ENCODE measurements around the gene WFIKKN1.

The WFIKKN1 gene

GRCh38 chr16:629833-630248 lies 944 bp upstream of the WFIKKN1 start:
- Histone ChIP-seq H3K36me3 (ENCODE audit: control insufficient read depth in 1 of 2, insufficient read depth in 2 of 2, low read length in 2 of 2) (peaks cover 0 to 39% of the 10 kb centered on the region in 2 donors), H3K4me1 (ENCODE audit: control insufficient read depth in 1 of 2, insufficient read depth in 2 of 2, low read length in 2 of 2) (peaks cover 0 to 11% of the 10 kb centered on the region in 2 donors), H3K27ac (ENCODE audit: low read depth, low read length) (no peak overlapping the region)

GRCh38 chr16:630249-630814 lies 453 bp upstream of the WFIKKN1 start:
- Histone ChIP-seq H3K27me3 (ENCODE audit: control insufficient read depth in 1 of 2, insufficient read depth in 2 of 2, low read length in 2 of 2) (no peaks in the 10 kb centered on the region), H3K4me3 (ENCODE audit: low read depth in 1 of 2, low read length in 2 of 2) (no peak overlapping the region), H3K4me1 (ENCODE audit: control insufficient read depth in 1 of 2, insufficient read depth in 2 of 2, low read length in 2 of 2) (peaks cover 0 to 16% of the 10 kb centered on the region in 2 donors), H3K36me3 (ENCODE audit: control insufficient read depth in 1 of 2, insufficient read depth in 2 of 2, low read length in 2 of 2) (peaks cover 0 to 39% of the 10 kb centered on the region in 2 donors), H3K27ac (ENCODE audit: low read depth, low read length) (no peak overlapping the region), H3K9me3 (ENCODE audit: control insufficient read depth in 1 of 2, low read length in 2 of 2) (no peaks in the 10 kb centered on the region), H3K9ac (ENCODE audit: low read depth in 1 of 2, low read length in 2 of 2) (no peak overlapping the region)

More at GRCh38 chr16:629833-630248, 944 bp upstream of the WFIKKN1 start:
- Histone ChIP-seq H3K4me3 (ENCODE audit: low read depth in 1 of 2, low read length in 2 of 2) (no peak overlapping the region), H3K27me3 (ENCODE audit: control insufficient read depth in 1 of 2, insufficient read depth in 2 of 2, low read length in 2 of 2) (no peaks in the 10 kb centered on the region), H3K9ac (ENCODE audit: low read depth in 1 of 2, low read length in 2 of 2) (no peak overlapping the region), H3K9me3 (ENCODE audit: control insufficient read depth in 1 of 2, low read length in 2 of 2) (no peaks in the 10 kb centered on the region)

DNA sequence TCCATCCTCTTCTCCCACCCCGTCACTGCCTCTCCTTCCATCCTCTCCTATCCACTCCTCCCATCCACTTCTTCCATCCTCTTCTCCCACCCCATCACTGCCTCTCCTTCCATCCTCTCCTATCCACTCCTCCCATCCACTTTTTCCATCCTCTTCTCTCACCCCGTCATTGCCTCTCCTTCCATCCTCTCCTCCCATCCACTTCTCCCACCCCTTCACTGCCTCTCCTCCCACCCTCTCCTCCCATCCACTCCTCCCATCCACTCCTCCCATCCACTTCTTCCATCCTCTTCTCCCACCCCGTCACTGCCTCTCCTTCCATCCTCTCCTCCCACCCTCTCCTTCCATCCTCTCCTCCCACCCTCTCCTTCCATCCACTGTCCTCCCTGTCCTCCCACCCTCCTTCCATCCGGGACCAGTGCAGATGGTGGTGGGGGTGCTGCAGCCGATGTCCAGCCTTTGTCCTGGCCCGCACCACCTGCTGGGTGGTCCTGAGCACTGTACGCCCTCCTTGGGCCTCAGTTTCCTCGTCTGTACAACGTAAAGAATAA lies 1.1 kb downstream of the WFIKKN1 start:
- Histone ChIP-seq H3K36me3 (ENCODE audit: control insufficient read depth in 1 of 2, insufficient read depth in 2 of 2, low read length in 2 of 2) (peaks cover 0 to 27% of the 10 kb centered on the region in 2 donors), H3K4me3 (ENCODE audit: low read depth in 1 of 2, low read length in 2 of 2) (no peak overlapping the region), H3K9ac (ENCODE audit: low read depth in 1 of 2, low read length in 2 of 2) (no peak overlapping the region), H3K4me1 (ENCODE audit: control insufficient read depth in 1 of 2, insufficient read depth in 2 of 2, low read length in 2 of 2) (peaks cover 0 to 19% of the 10 kb centered on the region in 2 donors), H3K9me3 (ENCODE audit: control insufficient read depth in 1 of 2, low read length in 2 of 2) (no peaks in the 10 kb centered on the region), H3K27ac (ENCODE audit: low read depth, low read length) (no peak overlapping the region), H3K27me3 (ENCODE audit: control insufficient read depth in 1 of 2, insufficient read depth in 2 of 2, low read length in 2 of 2) (no peaks in the 10 kb centered on the region)

GRCh38 chr16:632486-633335 lies 1.9 kb downstream of the WFIKKN1 start:
- no peaks in the 10 kb centered on the region for H3K9me3 ChIP-seq (ENCODE audit: control insufficient read depth in 1 of 2, low read length in 2 of 2)
- H3K9ac ChIP-seq (ENCODE audit: low read depth in 1 of 2, low read length in 2 of 2): no peak overlapping the region
- peaks cover 5 to 24% of the 10 kb centered on the region in 2 donors for H3K4me1 ChIP-seq (ENCODE audit: control insufficient read depth in 1 of 2, insufficient read depth in 2 of 2, low read length in 2 of 2)
- no peak overlapping the region for H3K27ac ChIP-seq (ENCODE audit: low read depth, low read length)
- no peaks in the 10 kb centered on the region for H3K27me3 ChIP-seq (ENCODE audit: control insufficient read depth in 1 of 2, insufficient read depth in 2 of 2, low read length in 2 of 2)
- H3K36me3 ChIP-seq (ENCODE audit: control insufficient read depth in 1 of 2, insufficient read depth in 2 of 2, low read length in 2 of 2): peaks cover 0 to 20% of the 10 kb centered on the region in 2 donors
- no peak overlapping the region for H3K4me3 ChIP-seq (ENCODE audit: low read depth in 1 of 2, low read length in 2 of 2)

GRCh38 chr16:633336-634050 lies 2.7 kb downstream of the WFIKKN1 start:
- peaks cover 7 to 26% of the 10 kb centered on the region in 2 donors for H3K4me1 ChIP-seq (ENCODE audit: control insufficient read depth in 1 of 2, insufficient read depth in 2 of 2, low read length in 2 of 2)
- H3K4me3 ChIP-seq (ENCODE audit: low read depth in 1 of 2, low read length in 2 of 2): no peak overlapping the region
- H3K36me3 ChIP-seq (ENCODE audit: control insufficient read depth in 1 of 2, insufficient read depth in 2 of 2, low read length in 2 of 2): peaks cover 0 to 14% of the 10 kb centered on the region in 2 donors
- H3K27me3 ChIP-seq (ENCODE audit: control insufficient read depth in 1 of 2, insufficient read depth in 2 of 2, low read length in 2 of 2): no peaks in the 10 kb centered on the region
- H3K9me3 ChIP-seq (ENCODE audit: control insufficient read depth in 1 of 2, low read length in 2 of 2): no peaks in the 10 kb centered on the region
- H3K27ac ChIP-seq (ENCODE audit: low read depth, low read length): no peak overlapping the region
- no peak overlapping the region for H3K9ac ChIP-seq (ENCODE audit: low read depth in 1 of 2, low read length in 2 of 2)

DNA sequence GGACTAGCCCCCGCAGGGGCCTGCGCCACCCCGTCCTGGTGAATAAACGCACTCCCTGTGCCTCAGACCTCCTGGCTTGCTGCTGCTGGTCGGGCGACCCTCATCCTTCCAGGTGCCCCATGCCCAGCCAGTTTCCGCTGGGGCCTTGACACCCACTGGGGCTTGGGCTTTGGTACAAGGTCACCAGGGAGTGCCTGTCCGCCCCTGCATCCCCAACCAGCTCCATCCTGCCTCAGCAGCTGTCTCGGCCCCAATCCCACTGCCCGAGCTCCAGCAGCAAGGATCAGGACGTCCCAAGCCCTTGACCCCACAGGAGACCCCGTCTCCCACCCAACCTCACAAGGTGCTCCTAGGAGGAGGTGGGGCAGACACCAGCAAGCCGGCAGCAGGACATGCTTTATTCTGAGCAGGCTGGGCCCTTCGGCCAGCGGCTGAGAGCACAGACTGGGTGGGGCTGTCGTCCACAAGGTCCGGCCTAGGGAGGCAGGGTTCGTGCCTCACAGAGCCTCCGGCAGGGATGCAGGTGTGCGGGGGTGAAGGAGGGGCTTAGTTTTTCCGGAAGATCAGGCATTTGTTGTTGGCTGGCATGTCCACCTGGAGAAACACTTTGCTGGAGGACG lies 3.4 kb downstream of the WFIKKN1 start:
- H3K36me3 ChIP-seq (ENCODE audit: control insufficient read depth in 1 of 2, insufficient read depth in 2 of 2, low read length in 2 of 2): peaks cover 0 to 10% of the 10 kb centered on the region in 2 donors
- H3K9ac ChIP-seq (ENCODE audit: low read depth in 1 of 2, low read length in 2 of 2): no peak overlapping the region
- no peaks in the 10 kb centered on the region for H3K9me3 ChIP-seq (ENCODE audit: control insufficient read depth in 1 of 2, low read length in 2 of 2)
- peaks cover 7 to 26% of the 10 kb centered on the region in 2 donors for H3K4me1 ChIP-seq (ENCODE audit: control insufficient read depth in 1 of 2, insufficient read depth in 2 of 2, low read length in 2 of 2)
- no peak overlapping the region for H3K27ac ChIP-seq (ENCODE audit: low read depth, low read length)
- no peak overlapping the region for H3K4me3 ChIP-seq (ENCODE audit: low read depth in 1 of 2, low read length in 2 of 2)
- H3K27me3 ChIP-seq (ENCODE audit: control insufficient read depth in 1 of 2, insufficient read depth in 2 of 2, low read length in 2 of 2): no peaks in the 10 kb centered on the region

DNA sequence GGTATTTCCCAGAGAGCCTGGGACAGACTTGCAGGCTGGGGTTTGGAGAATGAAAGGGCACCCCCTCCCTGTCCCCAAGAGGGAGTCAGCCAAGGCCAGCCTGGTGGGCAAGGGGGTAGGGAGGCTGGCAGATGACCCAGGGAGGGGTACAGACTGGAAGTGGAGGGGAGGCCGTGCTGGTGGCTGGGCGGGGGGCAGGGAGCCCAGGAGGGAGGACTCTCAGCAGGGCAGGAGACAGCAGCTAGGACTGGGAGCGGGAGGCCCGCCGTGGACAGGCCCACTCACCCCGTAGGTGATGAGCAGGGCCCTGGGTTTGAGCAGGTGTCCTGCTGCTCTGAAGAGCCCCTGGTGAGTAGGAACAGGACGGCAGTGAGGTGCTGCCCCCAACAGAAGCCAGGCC lies 4.2 kb downstream of the WFIKKN1 start:
- H3K27ac ChIP-seq (ENCODE audit: low read depth, low read length): no peak overlapping the region
- peak overlapping the region; percentile 84 to 90 for H3K4me3 ChIP-seq (ENCODE audit: low read depth in 1 of 2, low read length in 2 of 2)
- peaks cover 7 to 23% of the 10 kb centered on the region in 2 donors for H3K4me1 ChIP-seq (ENCODE audit: control insufficient read depth in 1 of 2, insufficient read depth in 2 of 2, low read length in 2 of 2)
- peak overlapping the region in 1 of 2 donors; percentile 48 for H3K9ac ChIP-seq (ENCODE audit: low read depth in 1 of 2, low read length in 2 of 2)
- H3K36me3 ChIP-seq (ENCODE audit: control insufficient read depth in 1 of 2, insufficient read depth in 2 of 2, low read length in 2 of 2): peaks cover 0 to 10% of the 10 kb centered on the region in 2 donors
- no peaks in the 10 kb centered on the region for H3K9me3 ChIP-seq (ENCODE audit: control insufficient read depth in 1 of 2, low read length in 2 of 2)
- H3K27me3 ChIP-seq (ENCODE audit: control insufficient read depth in 1 of 2, insufficient read depth in 2 of 2, low read length in 2 of 2): no peaks in the 10 kb centered on the region

DNA sequence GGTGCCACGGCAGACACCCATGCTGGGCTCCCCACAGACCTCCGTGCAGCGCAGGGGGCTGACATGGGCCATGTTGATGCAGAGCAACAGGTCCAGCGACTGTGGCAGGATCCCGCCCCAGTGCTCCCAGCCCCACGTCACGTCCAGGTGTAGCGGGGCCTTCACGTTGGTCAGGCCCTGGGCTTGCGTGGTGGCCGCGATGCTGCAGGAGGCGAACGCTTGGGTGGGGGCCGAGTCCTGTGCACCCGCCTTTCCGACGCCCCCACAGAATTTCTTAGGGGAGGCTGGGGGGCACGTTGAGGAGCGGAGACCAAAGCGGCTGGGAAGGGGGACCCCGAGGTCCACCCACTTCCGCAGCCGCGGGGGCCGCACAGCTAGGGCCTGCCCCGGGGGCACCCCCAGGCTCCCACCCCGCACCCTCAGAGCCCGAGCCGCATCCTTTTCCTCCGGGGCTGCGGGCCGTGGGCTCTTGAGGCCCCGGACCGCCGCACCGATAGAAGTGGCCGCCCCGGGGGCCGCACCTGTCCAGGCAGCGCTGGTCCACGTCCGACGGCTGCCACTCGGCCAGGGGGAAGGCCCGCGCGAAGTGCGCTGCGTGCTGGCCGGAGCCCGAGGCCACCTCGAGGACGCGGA lies 4.9 kb downstream of the WFIKKN1 start:
- peak overlapping the region; percentile 48 to 52 for H3K9ac ChIP-seq (ENCODE audit: low read depth in 1 of 2, low read length in 2 of 2)
- peaks cover 0 to 10% of the 10 kb centered on the region in 2 donors for H3K36me3 ChIP-seq (ENCODE audit: control insufficient read depth in 1 of 2, insufficient read depth in 2 of 2, low read length in 2 of 2)
- peaks cover 7 to 20% of the 10 kb centered on the region in 2 donors for H3K4me1 ChIP-seq (ENCODE audit: control insufficient read depth in 1 of 2, insufficient read depth in 2 of 2, low read length in 2 of 2)
- no peaks in the 10 kb centered on the region for H3K27me3 ChIP-seq (ENCODE audit: control insufficient read depth in 1 of 2, insufficient read depth in 2 of 2, low read length in 2 of 2)
- H3K9me3 ChIP-seq (ENCODE audit: control insufficient read depth in 1 of 2, low read length in 2 of 2): no peaks in the 10 kb centered on the region
- peak overlapping the region; percentile 84 to 90 for H3K4me3 ChIP-seq (ENCODE audit: low read depth in 1 of 2, low read length in 2 of 2)
- H3K27ac ChIP-seq (ENCODE audit: low read depth, low read length): peak overlapping the region; percentile 97
